HEK293T (cell line): ENCODE results near the gene PERM1.

Experiments used
- CTCF ChIA-PET: fragments of 350-600 bp; formaldehyde crosslinking; extraction: SDS; loops from one replicate; lab custom pipeline; 2021; ENCODE audit warnings: antibody characterized with exemption, inconsistent platforms; lab: Yijun Ruan, JAX
- POLR2A ChIA-PET: fragments of 350-600 bp; formaldehyde crosslinking; extraction: SDS; loops from one replicate; lab custom pipeline; 2020; ENCODE audit warnings: antibody characterized with exemption, inconsistent platforms; lab: Yijun Ruan, JAX
- DNase-seq: peaks from one replicate; pipeline ENCODE4 v3.0.0; 2012; ENCODE audit warnings: mixed read lengths; ENCODE audit errors: extremely low spot score
- ARNT ChIP-seq: fragments of 450-650 bp; IDR thresholded peaks from 2 replicates; pipeline ENCODE4 v1.6.1; 2017; ENCODE audit warnings: mild to moderate bottlenecking
- BHLHE40 ChIP-seq: fragments of 450-650 bp; IDR thresholded peaks from 2 replicates; pipeline ENCODE4 v1.6.1; 2016; ENCODE audit warnings: mild to moderate bottlenecking, moderate library complexity, borderline replicate concordance
- CTBP1 ChIP-seq: fragments of 450-650 bp; IDR thresholded peaks from 2 replicates; pipeline ENCODE4 v1.6.1; 2016; ENCODE audit warnings: borderline replicate concordance
- ELF4 ChIP-seq: fragments of 450-650 bp; IDR thresholded peaks from 2 replicates; pipeline ENCODE4 v1.6.1; 2017; ENCODE audit warnings: antibody characterized with exemption
- FOXA1 ChIP-seq: fragments of 450-650 bp; IDR thresholded peaks from 2 replicates; pipeline ENCODE4 v1.6.1; 2016; ENCODE audit warnings: mild to moderate bottlenecking
- FOXK2 ChIP-seq: fragments of 450-650 bp; IDR thresholded peaks from 2 replicates; pipeline ENCODE4 v1.6.1; 2016; ENCODE audit warnings: mild to moderate bottlenecking
- FOXM1 ChIP-seq: fragments of 450-650 bp; IDR thresholded peaks from 2 replicates; pipeline ENCODE4 v1.6.1; 2017; ENCODE audit warnings: mild to moderate bottlenecking, borderline replicate concordance
- HDGF ChIP-seq: fragments of 450-650 bp; IDR thresholded peaks from 2 replicates; pipeline ENCODE4 v1.6.1; 2017; ENCODE audit warnings: antibody characterized with exemption, borderline replicate concordance
- L3MBTL2 ChIP-seq: fragments of 450-650 bp; conservative IDR thresholded peaks from 2 replicates; pipeline ENCODE4 v1.6.1; 2016; ENCODE audit warnings: mild to moderate bottlenecking
- LEF1 ChIP-seq: fragments of 450-650 bp; IDR thresholded peaks from 2 replicates; pipeline ENCODE4 v1.6.1; 2017; ENCODE audit warnings: mild to moderate bottlenecking, borderline replicate concordance
- NFRKB ChIP-seq: fragments of 450-650 bp; IDR thresholded peaks from 2 replicates; pipeline ENCODE4 v1.6.1; 2016; ENCODE audit warnings: mild to moderate bottlenecking, moderate library complexity
- PKNOX1 ChIP-seq: fragments of 450-650 bp; IDR thresholded peaks from 2 replicates; pipeline ENCODE4 v1.6.1; 2016
- SP1 ChIP-seq: fragments of 450-650 bp; IDR thresholded peaks from 2 replicates; pipeline ENCODE4 v1.6.1; 2017
- SUZ12 ChIP-seq: fragments of 450-650 bp; IDR thresholded peaks from 2 replicates; pipeline ENCODE4 v1.6.1; 2016; ENCODE audit warnings: mild to moderate bottlenecking
- TARDBP ChIP-seq: fragments of 450-650 bp; IDR thresholded peaks from 2 replicates; pipeline ENCODE4 v1.6.1; 2016
- ZNF384 ChIP-seq: fragments of 450-650 bp; IDR thresholded peaks from 2 replicates; pipeline ENCODE4 v1.6.1; 2016

The PERM1 gene

GRCh38 chr1:966135-966703 is 15.7 kb downstream of the PERM1 start, which contains the start of gene PLEKHN1:
TSS of gene PLEKHN1 (plus strand) at chr1:966482. CDS start at chr1:966532, 50 bp downstream.
- ChIA-PET POLR2A (interaction anchor here (0.6 to 2.0 kb wide), 6 partner anchors 14 to 62 kb away, joined by 3 to 7 read pairs (median 3); no protein-coding TSS in a partner anchor), CTCF (interaction anchor here (0.5 to 0.9 kb wide), 2 partner anchors 14 to 28 kb away, joined by 3 read pairs; no protein-coding TSS in a partner anchor)
- no peak for DNase-seq
- TF ChIP-seq BHLHE40: no peak
- TF ChIP-seq PKNOX1: no peak
- no peak for TF ChIP-seq ARNT
- no peak for TF ChIP-seq FOXM1
- no peak for TF ChIP-seq FOXK2
- TF ChIP-seq HDGF: no peak
- TF ChIP-seq ZNF384: no peak
- no peak for TF ChIP-seq LEF1
- TF ChIP-seq L3MBTL2: no peak
- no peak for TF ChIP-seq TARDBP
- no peak for TF ChIP-seq SUZ12
- no peak for TF ChIP-seq FOXA1
- TF ChIP-seq SP1: no peak
- no peak for TF ChIP-seq ELF4
- TF ChIP-seq CTBP1: no peak
- TF ChIP-seq NFRKB: no peak

- CTCF ChIA-PET: no interaction called here
- no peak for DNase-seq
- POLR2A ChIA-PET: no interaction called here
- TF ChIP-seq ARNT (no peak), SUZ12 (no peak), SP1 (no peak), FOXM1 (no peak), BHLHE40 (no peak), ZNF384 (no peak), HDGF (no peak), LEF1 (no peak)
Observed at GRCh38 chr1:965526-966134, 16.3 kb downstream of the PERM1 start.

GRCh38 chr1:964691-965525 is 17.0 kb downstream of the PERM1 start:
- DNase-seq: no peak
- no peak for TF ChIP-seq LEF1
- no peak for TF ChIP-seq L3MBTL2
- no peak for TF ChIP-seq ELF4
- no peak for TF ChIP-seq FOXM1
- no peak for TF ChIP-seq FOXK2
- TF ChIP-seq PKNOX1: no peak
- no peak for TF ChIP-seq CTBP1
- POLR2A ChIA-PET: no interaction called here
- CTCF ChIA-PET: no interaction called here

DNA sequence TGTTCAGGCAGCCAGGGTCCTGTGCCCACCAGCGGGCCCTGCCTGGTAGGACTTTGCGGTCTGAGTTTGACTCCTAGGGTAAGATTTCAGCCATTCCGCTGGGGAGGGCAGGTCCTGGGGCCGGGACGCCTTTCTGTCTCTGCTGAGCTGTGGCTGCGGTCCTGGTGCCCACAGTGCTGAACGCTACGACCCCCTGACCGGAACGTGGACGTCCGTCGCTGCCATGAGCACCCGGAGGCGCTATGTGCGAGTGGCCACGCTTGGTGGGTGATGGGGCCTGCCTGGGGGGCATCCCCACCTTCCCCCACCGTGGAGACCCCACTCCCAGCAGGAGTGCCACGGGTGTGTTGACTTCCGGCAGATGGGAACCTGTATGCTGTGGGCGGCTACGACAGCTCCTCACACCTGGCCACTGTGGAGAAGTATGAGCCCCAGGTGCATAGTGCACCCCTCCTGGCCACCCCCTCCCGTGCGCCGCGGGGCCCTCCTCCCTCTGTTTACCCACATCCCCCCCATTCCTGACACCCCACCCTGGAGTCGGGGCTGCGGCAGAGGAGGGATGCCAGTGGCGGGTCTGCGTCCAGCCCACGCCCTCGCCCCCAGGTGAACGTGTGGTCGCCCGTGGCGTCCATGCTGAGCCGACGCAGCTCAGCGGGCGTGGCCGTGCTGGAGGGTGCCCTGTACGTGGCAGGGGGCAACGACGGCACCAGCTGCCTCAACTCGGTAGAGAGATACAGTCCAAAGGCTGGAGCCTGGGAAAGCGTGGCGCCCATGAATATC is 18.0 kb downstream of the PERM1 start:
- CTCF ChIA-PET: no interaction called here
- POLR2A ChIA-PET: interaction anchor here (1.0 kb wide), 1 partner anchor 22 kb away, joined by 3 read pairs; no protein-coding TSS in a partner anchor
- DNase-seq: no peak
- no peak for TF ChIP-seq CTBP1

GRCh38 chr1:963301-963651 is 18.6 kb downstream of the PERM1 start:
- CTCF ChIA-PET: no interaction called here
- POLR2A ChIA-PET: interaction anchor here (1.0 kb wide), 1 partner anchor 21 kb away, joined by 3 read pairs; no protein-coding TSS in a partner anchor

GRCh38 chr1:962381-963300 is 19.3 kb downstream of the PERM1 start:
- TF ChIP-seq ARNT (no peak), BHLHE40 (no peak), LEF1 (no peak), NFRKB (no peak), ELF4 (no peak), PKNOX1 (no peak), HDGF (no peak), CTBP1 (no peak)
- DNase-seq: no peak
- ChIA-PET POLR2A (interaction anchor here (1.0 kb wide), 1 partner anchor 21 kb away, joined by 3 read pairs; no protein-coding TSS in a partner anchor), CTCF (no interaction called here)

More at GRCh38 chr1:963301-963651, 18.6 kb downstream of the PERM1 start:
- DNase-seq: no peak
- TF ChIP-seq SUZ12: no peak
